ENCODE measurements around the gene SORCS3.

GRCh38 chr10:105192146-105192545 lies 551.1 kb downstream of the SORCS3 start:
- no peak for TF ChIP-seq EZH2 (IDR thresholded peaks at IDR 0.05; ENCODE audit: borderline replicate concordance, low read depth, low read length, severe bottlenecking)
- TF ChIP-seq CTCF (IDR thresholded peaks at IDR 0.05; ENCODE audit: borderline replicate concordance, extremely low read depth, low read length, poor library complexity, severe bottlenecking): no peak
